ENCODE results near the gene CES2. TPM values are rescaled to one million over a fixed set of nuclear protein-coding genes. Genes with fewer than 3 reads are reported as not detected.

Gene CES2
- total RNA-seq, 1 donor from 2014 or later: 35.1 TPM

- DNase-seq (peak; percentile 32), ATAC-seq (no peak)
- Histone ChIP-seq H3K36me3 (no peaks in the 10 kb centered on the region), H3K4me3 (no peak overlapping the region), H3K27me3 (ENCODE audit: low read depth) (no peaks in the 10 kb centered on the region), H3K4me1 (no peaks in the 10 kb centered on the region), H3K27ac (no peak overlapping the region), H3K9me3 (no peaks in the 10 kb centered on the region)
- intact Hi-C loops (cut with DNase I): no loop called here
- TF ChIP-seq CTCF (IDR thresholded peaks at IDR 0.05): no peak
Measured at GRCh38 chr16:66911801-66912200, 23.5 kb upstream of the CES2 start.

- intact Hi-C loops (cut with DNase I): no loop called here
- H3K27ac ChIP-seq: no peak overlapping the region
Measured at GRCh38 chr16:66913081-66913480, 22.2 kb upstream of the CES2 start.

GRCh38 chr16:66913711-66914110 is 21.6 kb upstream of the CES2 start:
- intact Hi-C loops (cut with DNase I): no loop called here
- no peak for TF ChIP-seq CTCF (IDR thresholded peaks at IDR 0.05)

More at GRCh38 chr16:66913081-66913480, 22.2 kb upstream of the CES2 start:
- H3K4me1 ChIP-seq: no peaks in the 10 kb centered on the region
- H3K4me3 ChIP-seq: no peak overlapping the region
- no peaks in the 10 kb centered on the region for H3K36me3 ChIP-seq
- TF ChIP-seq CTCF (IDR thresholded peaks at IDR 0.05): no peak
- DNase-seq (no peak), ATAC-seq (no peak)
- no peaks in the 10 kb centered on the region for H3K27me3 ChIP-seq (ENCODE audit: low read depth)
- no peaks in the 10 kb centered on the region for H3K9me3 ChIP-seq

DNA sequence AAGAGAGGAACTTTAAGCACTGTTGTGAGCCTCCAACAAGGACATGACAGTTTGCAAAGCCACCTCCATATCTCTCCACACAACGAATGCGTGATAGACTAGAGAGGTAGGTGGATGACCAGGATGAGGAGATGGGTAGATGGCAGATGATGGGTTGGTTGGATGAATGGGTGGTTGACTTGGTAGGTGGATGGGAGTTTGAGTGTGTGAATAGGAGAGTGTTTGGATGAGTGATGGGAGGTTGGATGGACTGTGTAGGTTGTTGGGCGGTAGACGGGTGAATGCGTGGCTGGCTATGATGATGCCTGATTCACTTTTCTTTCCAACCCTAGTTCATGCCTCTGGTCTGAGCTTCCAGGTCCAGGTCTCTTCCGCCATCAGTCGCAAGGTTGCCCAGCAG is 20.8 kb upstream of the CES2 start:
- no peaks in the 10 kb centered on the region for H3K27me3 ChIP-seq (ENCODE audit: low read depth)
- intact Hi-C loops (cut with DNase I): no loop called here
- ATAC-seq (no peak), DNase-seq (no peak)
- no peaks in the 10 kb centered on the region for H3K4me1 ChIP-seq
- no peaks in the 10 kb centered on the region for H3K9me3 ChIP-seq
- H3K27ac ChIP-seq: no peak overlapping the region
- TF ChIP-seq CTCF (IDR thresholded peaks at IDR 0.05): no peak
- no peaks in the 10 kb centered on the region for H3K36me3 ChIP-seq
- H3K4me3 ChIP-seq: no peak overlapping the region

More at GRCh38 chr16:66913711-66914110, 21.6 kb upstream of the CES2 start:
- no peak for DNase-seq
- Histone ChIP-seq H3K4me1 (no peaks in the 10 kb centered on the region), H3K27ac (no peak overlapping the region), H3K36me3 (no peaks in the 10 kb centered on the region), H3K4me3 (no peak overlapping the region), H3K27me3 (ENCODE audit: low read depth) (no peaks in the 10 kb centered on the region), H3K9me3 (no peaks in the 10 kb centered on the region)
- ATAC-seq: no peak

- Histone ChIP-seq H3K27me3 (ENCODE audit: low read depth) (no peaks in the 10 kb centered on the region), H3K4me1 (no peaks in the 10 kb centered on the region), H3K36me3 (no peaks in the 10 kb centered on the region), H3K4me3 (no peak overlapping the region), H3K9me3 (no peaks in the 10 kb centered on the region), H3K27ac (no peak overlapping the region)
- intact Hi-C loops (cut with DNase I): no loop called here
- ATAC-seq (no peak), DNase-seq (no peak)
- TF ChIP-seq CTCF (IDR thresholded peaks at IDR 0.05): no peak
Measured at GRCh38 chr16:66915041-66915440, 20.3 kb upstream of the CES2 start.

- Histone ChIP-seq H3K4me1 (no peaks in the 10 kb centered on the region), H3K36me3 (peaks cover 1% of the 10 kb centered on the region), H3K9me3 (no peaks in the 10 kb centered on the region), H3K27me3 (ENCODE audit: low read depth) (no peaks in the 10 kb centered on the region), H3K27ac (no peak overlapping the region), H3K4me3 (no peak overlapping the region)
- intact Hi-C loops (cut with DNase I): no loop called here
- ATAC-seq (no peak), DNase-seq (no peak)
- TF ChIP-seq CTCF (IDR thresholded peaks at IDR 0.05): no peak
Measured at GRCh38 chr16:66916518-66916917, 18.8 kb upstream of the CES2 start.
